Type B pancreatic cell (in vitro differentiated cells): Measurements from ENCODE around the gene PKNOX2. TPM values are rescaled to one million over a fixed set of nuclear protein-coding genes. Genes with fewer than 3 reads are reported as not detected.

Source experiments
- DNase-seq: peaks from one replicate; pipeline ENCODE4 v3.0.0; 2021; ENCODE audit warnings: mixed read lengths; ENCODE audit not compliant: unreplicated experiment; ENCODE audit errors: extremely low spot score
- H3K27ac Mint-ChIP-seq: 2 replicates; pipeline ENCODE4 v1.8.0; 2021; ENCODE audit warnings: mild to moderate bottlenecking, mixed read lengths
- H3K27me3 Mint-ChIP-seq: 2 replicates; pipeline ENCODE4 v1.8.0; 2021; ENCODE audit warnings: mixed read lengths
- H3K36me3 Mint-ChIP-seq: 2 replicates; pipeline ENCODE4 v1.8.0; 2021; ENCODE audit warnings: mixed read lengths
- H3K4me1 Mint-ChIP-seq: one replicate; pipeline ENCODE4 v1.8.0; 2021; ENCODE audit warnings: mixed read lengths; ENCODE audit not compliant: unreplicated experiment
- H3K4me3 Mint-ChIP-seq: 2 replicates; pipeline ENCODE4 v1.8.0; 2021; ENCODE audit warnings: mild to moderate bottlenecking, mixed read lengths
- H3K9me3 Mint-ChIP-seq: 2 replicates; pipeline ENCODE4 v1.8.0; 2021; ENCODE audit warnings: mixed read lengths
- total RNA-seq: library from RNA; stranded (reverse); gene quantifications from 2 replicates; pipeline ENCODE4 v1.2.1, GENCODE V29; 2021; ENCODE audit warnings: low replicate concordance
- TF ChIP-seq, protein P1 (sequence below): fragments of 200-600 bp; sonication (generic); conservative IDR thresholded peaks from 2 replicates; pipeline ENCODE4 v1.5.0; 2021; ENCODE audit warnings: antibody characterized with exemption, mild to moderate bottlenecking

The PKNOX2 gene
- total RNA-seq, 1 donor from 2014 or later, result 15.3 TPM

DNA sequence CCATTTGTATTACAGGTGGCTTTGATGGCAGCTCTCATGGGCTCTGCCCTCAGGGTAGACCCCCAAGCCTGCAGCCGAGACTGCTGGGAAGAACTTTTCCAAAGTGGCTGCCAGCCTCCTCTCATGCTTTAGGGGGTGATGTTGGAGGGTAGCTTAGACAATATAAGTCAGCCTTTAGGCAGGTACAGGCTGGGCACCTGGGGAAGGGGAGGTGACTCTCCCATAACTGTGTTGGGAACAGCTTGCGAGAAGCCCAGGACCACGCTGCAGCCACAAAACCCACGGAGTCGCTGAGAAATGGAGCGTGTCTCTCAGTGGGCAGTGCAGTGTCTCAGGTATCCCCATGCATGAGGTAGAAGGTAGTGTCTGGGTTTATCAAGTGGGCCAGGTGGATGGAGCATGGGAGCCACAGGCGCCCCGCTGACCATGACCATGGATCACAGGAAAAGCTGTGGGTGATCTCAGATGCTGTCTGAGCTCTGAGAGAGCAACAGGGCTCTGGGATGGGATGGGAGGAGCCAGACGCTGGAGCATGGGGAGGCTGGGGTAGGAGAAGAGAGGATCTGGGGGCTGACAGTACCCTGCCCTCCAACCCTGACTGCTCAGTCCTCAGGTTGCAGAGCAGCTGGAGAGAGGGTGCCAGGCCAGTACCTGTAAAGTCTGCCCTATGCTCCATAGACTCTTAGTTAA, 216.3 kb downstream of the PKNOX2 start:
- no peak overlapping the region for H3K27ac Mint-ChIP-seq
- no peaks in the 10 kb centered on the region for H3K36me3 Mint-ChIP-seq
- H3K4me1 Mint-ChIP-seq, result peaks cover 41% of the 10 kb centered on the region
- TF ChIP-seq, protein P1, sequence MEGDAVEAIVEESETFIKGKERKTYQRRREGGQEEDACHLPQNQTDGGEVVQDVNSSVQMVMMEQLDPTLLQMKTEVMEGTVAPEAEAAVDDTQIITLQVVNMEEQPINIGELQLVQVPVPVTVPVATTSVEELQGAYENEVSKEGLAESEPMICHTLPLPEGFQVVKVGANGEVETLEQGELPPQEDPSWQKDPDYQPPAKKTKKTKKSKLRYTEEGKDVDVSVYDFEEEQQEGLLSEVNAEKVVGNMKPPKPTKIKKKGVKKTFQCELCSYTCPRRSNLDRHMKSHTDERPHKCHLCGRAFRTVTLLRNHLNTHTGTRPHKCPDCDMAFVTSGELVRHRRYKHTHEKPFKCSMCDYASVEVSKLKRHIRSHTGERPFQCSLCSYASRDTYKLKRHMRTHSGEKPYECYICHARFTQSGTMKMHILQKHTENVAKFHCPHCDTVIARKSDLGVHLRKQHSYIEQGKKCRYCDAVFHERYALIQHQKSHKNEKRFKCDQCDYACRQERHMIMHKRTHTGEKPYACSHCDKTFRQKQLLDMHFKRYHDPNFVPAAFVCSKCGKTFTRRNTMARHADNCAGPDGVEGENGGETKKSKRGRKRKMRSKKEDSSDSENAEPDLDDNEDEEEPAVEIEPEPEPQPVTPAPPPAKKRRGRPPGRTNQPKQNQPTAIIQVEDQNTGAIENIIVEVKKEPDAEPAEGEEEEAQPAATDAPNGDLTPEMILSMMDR, result no peak
- H3K27me3 Mint-ChIP-seq, result peaks cover 20% of the 10 kb centered on the region
- no peaks in the 10 kb centered on the region for H3K9me3 Mint-ChIP-seq
- no peak for DNase-seq
- H3K4me3 Mint-ChIP-seq, result no peak overlapping the region

DNA sequence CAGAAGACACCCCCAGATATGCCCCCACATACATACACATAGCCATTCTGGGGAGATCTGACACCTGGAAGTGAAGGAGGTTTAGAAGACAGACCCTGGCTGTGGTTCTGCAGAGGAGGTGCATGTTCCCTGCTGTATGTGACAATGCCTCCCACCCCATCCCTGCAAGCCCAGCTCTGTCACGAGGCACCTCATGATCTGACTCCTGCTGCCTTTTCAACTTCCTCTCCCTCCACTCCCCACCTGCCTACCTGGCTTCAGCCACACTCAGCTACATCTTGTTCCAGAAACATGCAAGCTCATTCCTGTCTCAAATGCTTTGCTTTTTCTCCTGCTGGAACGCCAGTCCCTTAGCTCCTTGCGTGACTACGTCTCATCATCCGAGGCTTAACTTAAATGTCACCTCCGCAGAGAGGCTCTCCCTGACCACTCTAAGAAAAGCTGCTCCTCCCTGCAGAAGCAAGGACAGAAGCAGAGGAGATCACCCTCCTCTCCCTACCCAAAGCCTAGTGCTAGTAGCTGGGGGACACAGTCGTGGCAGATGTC, 217.0 kb downstream of the PKNOX2 start:
- Mint-ChIP-seq H3K4me1 (peaks cover 37% of the 10 kb centered on the region), H3K27me3 (peaks cover 20% of the 10 kb centered on the region), H3K27ac (no peak overlapping the region), H3K36me3 (no peaks in the 10 kb centered on the region), H3K9me3 (no peaks in the 10 kb centered on the region), H3K4me3 (no peak overlapping the region)
- no peak for DNase-seq
- TF ChIP-seq, protein P1, result no peak

DNA sequence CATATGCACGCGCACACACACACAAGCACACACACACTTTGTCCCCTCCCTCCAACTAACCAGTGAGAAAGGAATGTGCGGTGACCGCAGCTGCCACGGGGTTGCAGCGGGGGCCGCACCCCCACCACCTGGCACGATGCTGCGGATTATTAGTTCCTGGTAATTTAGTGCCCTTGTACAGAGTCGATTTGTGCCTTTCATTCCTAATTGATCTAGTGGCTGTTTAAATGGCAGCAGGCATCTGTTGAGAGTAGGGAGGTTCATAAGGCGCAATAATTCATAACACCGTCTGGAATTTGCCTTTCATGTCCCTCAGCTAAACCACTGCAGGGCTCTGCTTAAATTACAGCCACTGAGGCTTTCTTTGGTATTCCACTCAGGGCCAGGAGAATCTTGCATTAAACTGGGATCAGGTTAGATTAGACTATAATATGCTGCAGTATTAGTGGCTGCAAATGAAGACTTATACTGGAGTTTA, 217.8 kb downstream of the PKNOX2 start:
- H3K27ac Mint-ChIP-seq, result no peak overlapping the region
- no peaks in the 10 kb centered on the region for H3K9me3 Mint-ChIP-seq
- no peak overlapping the region for H3K4me3 Mint-ChIP-seq
- no peaks in the 10 kb centered on the region for H3K36me3 Mint-ChIP-seq
- peaks cover 35% of the 10 kb centered on the region for H3K4me1 Mint-ChIP-seq
- DNase-seq, result no peak
- TF ChIP-seq, protein P1, result no peak
- peaks cover 20% of the 10 kb centered on the region for H3K27me3 Mint-ChIP-seq

DNA sequence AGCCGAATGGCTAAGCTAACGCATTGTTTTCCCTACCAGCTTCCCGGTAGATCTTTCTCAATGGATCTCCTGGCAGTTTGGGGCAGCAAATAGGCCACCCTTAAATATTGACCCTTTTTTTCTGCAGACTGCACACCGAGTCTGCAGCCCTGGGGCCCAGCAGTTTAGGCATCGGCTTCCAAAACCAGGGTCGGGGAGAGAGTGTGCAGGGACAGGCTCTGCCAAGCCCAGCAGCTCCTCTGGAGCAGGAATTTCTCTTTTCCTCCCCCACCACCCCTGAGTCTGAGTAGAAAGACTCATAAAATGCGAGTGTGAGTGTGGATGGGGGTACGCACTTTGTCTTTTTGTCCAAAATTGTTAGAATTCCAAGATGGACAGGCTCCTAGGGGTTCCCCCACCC, 218.3 kb downstream of the PKNOX2 start:
- Mint-ChIP-seq H3K4me3 (no peak overlapping the region), H3K9me3 (no peaks in the 10 kb centered on the region), H3K27ac (no peak overlapping the region), H3K36me3 (peaks cover under 1% of the 10 kb centered on the region), H3K4me1 (peaks cover 35% of the 10 kb centered on the region), H3K27me3 (peaks cover 16% of the 10 kb centered on the region)
- TF ChIP-seq, protein P1, result no peak
- no peak for DNase-seq

DNA sequence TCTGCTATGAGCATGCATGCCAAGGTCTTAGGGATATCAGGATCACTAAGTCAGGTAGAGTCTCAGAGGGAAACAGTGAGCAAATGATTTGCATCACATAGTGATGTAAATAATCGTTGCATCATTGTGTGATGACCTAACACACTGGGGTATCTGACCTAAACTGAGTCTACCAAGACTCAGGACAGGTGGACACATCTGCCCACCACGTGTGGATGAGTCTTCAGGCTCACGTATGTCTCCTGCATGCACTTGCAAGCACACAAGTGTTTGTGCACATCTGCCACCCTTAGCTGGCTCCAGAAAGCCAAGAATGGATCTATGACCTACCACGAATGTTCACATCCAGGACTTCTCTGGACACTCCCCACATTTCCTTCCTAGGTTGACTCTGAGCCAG, 220.3 kb downstream of the PKNOX2 start:
- no peak overlapping the region for H3K4me3 Mint-ChIP-seq
- H3K27ac Mint-ChIP-seq, result no peak overlapping the region
- no peaks in the 10 kb centered on the region for H3K9me3 Mint-ChIP-seq
- peaks cover 16% of the 10 kb centered on the region for H3K27me3 Mint-ChIP-seq
- no peak for DNase-seq
- TF ChIP-seq, protein P1, result no peak
- peaks cover 28% of the 10 kb centered on the region for H3K4me1 Mint-ChIP-seq
- H3K36me3 Mint-ChIP-seq, result peaks cover 3% of the 10 kb centered on the region
